HL-60 (cell line): Measurements from ENCODE around the gene PKN3.

ENCODE experiments used
- DNase-seq, 2 experiments: peaks; one replicate each; pipeline ENCODE4 v3.0.0-alpha.2; 2010 to 2020; ENCODE audit warnings: low read depth in 1 of 2, low spot score in 1 of 2
- H3K27ac ChIP-seq: fragments of 250-450 bp; sonication (Bioruptor Pico); replicated peaks from 2 replicates; pipeline ENCODE4 v1.5.1; 2020; ENCODE audit warnings: mild to moderate bottlenecking, moderate library complexity
- H3K27me3 ChIP-seq: fragments of 250-450 bp; sonication (Bioruptor Pico); 2 replicates; pipeline ENCODE4 v1.5.1; 2021; ENCODE audit warnings: mild to moderate bottlenecking, moderate library complexity; ENCODE audit not compliant: insufficient read depth, poor library complexity, severe bottlenecking
- H3K4me3 ChIP-seq: replicated peaks from 2 replicates; pipeline ENCODE4 v1.5.1; 2011; ENCODE audit warnings: mild to moderate bottlenecking, control low read depth, low read length; ENCODE audit not compliant: insufficient read depth
- GABPA ChIP-seq: IDR thresholded peaks from 2 replicates; pipeline ENCODE4 v1.6.1; 2012; ENCODE audit warnings: low read depth
- POLR2AphosphoS5 ChIP-seq: IDR thresholded peaks from 2 replicates; pipeline ENCODE4 v1.6.1; 2012; ENCODE audit warnings: low read depth
- REST ChIP-seq: IDR thresholded peaks from 2 replicates; pipeline ENCODE4 v1.6.1; 2012; ENCODE audit warnings: low read depth; ENCODE audit not compliant: insufficient replicate concordance
- SPI1 ChIP-seq: IDR thresholded peaks from 2 replicates; pipeline ENCODE4 v1.6.1; 2012; ENCODE audit warnings: low read depth, mild to moderate bottlenecking, borderline replicate concordance
- TF ChIP-seq, protein P1 (sequence below): IDR thresholded peaks from one replicate; pipeline ENCODE4 v1.5.1; 2011; ENCODE audit warnings: low read length, control low read depth, inconsistent platforms; ENCODE audit not compliant: insufficient read depth

Gene PKN3

DNA sequence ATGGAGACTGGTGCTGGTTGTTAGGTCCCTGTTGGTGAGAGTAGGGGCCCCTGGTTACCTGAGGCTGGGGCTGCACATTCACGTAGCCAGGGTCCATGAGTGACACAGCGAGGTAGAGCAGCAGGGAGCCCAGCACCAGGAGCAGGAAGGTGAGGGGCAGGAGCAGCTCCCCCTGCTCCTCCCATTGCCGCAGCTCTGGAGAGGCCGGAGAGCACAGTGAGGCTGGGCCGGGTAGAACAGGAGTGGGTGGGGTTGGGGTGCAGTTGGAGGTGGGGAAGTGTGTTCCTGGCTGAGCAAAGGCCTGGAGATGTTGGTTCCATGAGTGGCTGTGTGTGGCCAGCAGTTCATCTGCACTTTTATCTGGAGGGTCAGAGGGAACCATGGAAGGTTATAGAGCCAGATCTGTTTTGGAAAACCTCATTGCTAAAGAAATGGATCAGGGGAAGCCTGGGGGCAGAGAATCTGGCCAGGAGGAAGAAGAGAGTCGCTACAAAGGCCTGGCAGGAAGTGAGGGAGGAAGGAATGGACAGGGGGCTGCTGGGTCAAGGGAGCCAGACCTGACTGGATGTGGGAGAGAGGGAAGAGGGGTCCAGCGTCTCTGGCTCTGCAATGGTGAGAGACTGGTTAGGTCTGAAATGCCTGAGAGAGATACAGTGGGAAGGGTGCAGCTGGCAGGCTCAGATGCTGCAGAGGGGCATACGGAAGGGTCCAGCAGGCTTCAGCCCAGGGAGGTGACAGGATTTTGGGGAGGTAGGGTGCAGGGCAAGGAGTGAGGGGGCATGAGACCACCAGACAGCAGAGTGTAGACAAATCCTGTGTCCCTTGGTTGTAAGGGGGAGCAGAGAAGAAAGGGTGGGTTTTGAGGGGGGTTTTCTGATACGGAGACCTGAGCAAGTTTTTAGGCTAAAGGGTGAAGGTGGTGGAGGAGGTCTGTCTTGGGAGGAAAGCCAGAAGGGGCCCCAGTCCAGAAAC lies 20.4 kb downstream of the PKN3 start:
- no peak for TF ChIP-seq GABPA
- TF ChIP-seq SPI1: no peak
- TF ChIP-seq POLR2AphosphoS5: no peak
- no peak for TF ChIP-seq REST
- TF ChIP-seq, protein P1, sequence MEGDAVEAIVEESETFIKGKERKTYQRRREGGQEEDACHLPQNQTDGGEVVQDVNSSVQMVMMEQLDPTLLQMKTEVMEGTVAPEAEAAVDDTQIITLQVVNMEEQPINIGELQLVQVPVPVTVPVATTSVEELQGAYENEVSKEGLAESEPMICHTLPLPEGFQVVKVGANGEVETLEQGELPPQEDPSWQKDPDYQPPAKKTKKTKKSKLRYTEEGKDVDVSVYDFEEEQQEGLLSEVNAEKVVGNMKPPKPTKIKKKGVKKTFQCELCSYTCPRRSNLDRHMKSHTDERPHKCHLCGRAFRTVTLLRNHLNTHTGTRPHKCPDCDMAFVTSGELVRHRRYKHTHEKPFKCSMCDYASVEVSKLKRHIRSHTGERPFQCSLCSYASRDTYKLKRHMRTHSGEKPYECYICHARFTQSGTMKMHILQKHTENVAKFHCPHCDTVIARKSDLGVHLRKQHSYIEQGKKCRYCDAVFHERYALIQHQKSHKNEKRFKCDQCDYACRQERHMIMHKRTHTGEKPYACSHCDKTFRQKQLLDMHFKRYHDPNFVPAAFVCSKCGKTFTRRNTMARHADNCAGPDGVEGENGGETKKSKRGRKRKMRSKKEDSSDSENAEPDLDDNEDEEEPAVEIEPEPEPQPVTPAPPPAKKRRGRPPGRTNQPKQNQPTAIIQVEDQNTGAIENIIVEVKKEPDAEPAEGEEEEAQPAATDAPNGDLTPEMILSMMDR: no peak
- no peaks in the 10 kb centered on the region for H3K27me3 ChIP-seq
- H3K4me3 ChIP-seq: peak overlapping the region; percentile 63
- peak overlapping the region; percentile 1; the same call in 1 of the 2 replicates for H3K27ac ChIP-seq
- no peak for DNase-seq

DNA sequence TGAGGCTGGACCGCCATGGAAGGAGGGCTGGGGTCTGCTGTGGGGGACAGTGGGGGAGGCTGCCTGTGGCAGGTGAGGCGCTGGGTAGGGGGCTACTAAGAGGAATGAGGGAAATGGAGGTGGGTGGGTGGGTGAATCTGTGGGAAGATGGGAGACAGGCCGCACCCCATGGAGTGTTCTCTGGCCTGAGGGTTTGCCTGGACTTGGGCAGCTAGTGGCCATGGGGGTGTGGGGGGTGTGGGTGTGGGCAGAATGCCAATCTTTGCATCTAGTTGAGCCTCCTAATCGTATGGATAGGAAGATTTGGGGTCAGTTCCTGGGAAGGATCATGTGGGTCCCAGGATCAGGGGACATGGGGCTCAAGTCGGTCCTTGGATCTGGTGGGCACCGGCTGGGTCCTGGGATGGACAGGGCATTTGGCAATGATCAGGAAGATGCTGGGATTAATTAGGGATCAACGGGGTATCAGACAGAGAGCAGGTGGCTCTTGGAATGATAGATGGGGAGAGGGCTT lies 21.1 kb downstream of the PKN3 start:
- TF ChIP-seq REST (no peak), GABPA (no peak), POLR2AphosphoS5 (no peak), SPI1 (no peak)
- TF ChIP-seq, protein P1: no peak
- peak overlapping the region; percentile 63 for H3K4me3 ChIP-seq
- no peak for DNase-seq
- no peaks in the 10 kb centered on the region for H3K27me3 ChIP-seq
- H3K27ac ChIP-seq: peak overlapping the region; percentile 77

GRCh38 chr9:128723866-128724743 lies 21.8 kb downstream of the PKN3 start, which contains the start of gene ZDHHC12:
Gene ZDHHC12 (minus strand): TSS chr9:128724127. CDS start chr9:128724093, 34 bp downstream.
- DNase-seq: peak; percentile 98 to 99
- TF ChIP-seq POLR2AphosphoS5: peak; percentile 84
- no peak for TF ChIP-seq GABPA
- Histone ChIP-seq H3K27me3 (no peaks in the 10 kb centered on the region), H3K27ac (peak within 1 kb of the TSS; percentile 77), H3K4me3 (peak within 1 kb of the TSS; percentile 63)
